H1 (cell line): Measurements from ENCODE around the gene ABHD12B. TPM values are rescaled to one million over a fixed set of nuclear protein-coding genes. Genes with fewer than 3 reads are reported as not detected.

Experiments used
- CHD7 ChIP-seq: fragments of 300-600 bp; sonication (generic); IDR thresholded peaks from 2 replicates; pipeline ENCODE4 v1.7.1; 2012; ENCODE audit warnings: low read length, moderate library complexity, mild to moderate bottlenecking, inconsistent platforms; ENCODE audit not compliant: insufficient replicate concordance
- polyA plus RNA-seq, 7 experiments: library from polyadenylated mRNA; depleted of rRNA in 3 of 7; stranded (reverse) in 5 of 7; unstranded in 2 of 7; fragments of >200 nt in 5 of 7; fragments of 200-250 nt in 2 of 7; gene quantifications; 1 replicate in 5 of 7; 2 replicates in 1 of 7; 4 replicates in 1 of 7; pipeline versions ENCODE4 v1.2.1 to v1.2.3, GENCODE V29; 2011 to 2013; ENCODE audit warnings: missing spikeins in 2 of 7, mixed read lengths in 2 of 7
- total RNA-seq: library from RNA; stranded (reverse); fragmentation: NEBNext Ultra II Directional; extraction: Animal tissue kit (Norgen Biotek cat#: 25700); gene quantifications from 2 replicates; pipeline ENCODE4 v1.2.1, GENCODE V29; 2021

The ABHD12B gene
- total and polyA plus RNA-seq, 2 of the 8 experiments (the other 6 are each of a cell fraction or from before 2014, with no cell fraction given) = 4.0 to 102 TPM

- TF ChIP-seq CHD7 = no peak
These were observed 32.8 kb upstream of the ABHD12B start (continued) for GRCh38 chr14:50839048-50839447.
